ENCODE data around the gene PPME1.

The PPME1 gene

GRCh38 chr11:74159642-74160041 is 11.4 kb upstream of the PPME1 start:
- DNase-seq (ENCODE audit: low read depth in 2 of 2), result no peak

GRCh38 chr11:74162681-74163467 is 8.2 kb upstream of the PPME1 start:
- no peak for DNase-seq (ENCODE audit: low read depth in 2 of 2)

GRCh38 chr11:74168838-74169237 is 2.3 kb upstream of the PPME1 start:
- DNase-seq (ENCODE audit: low read depth in 2 of 2), result no peak

GRCh38 chr11:74169738-74170458 is 1.2 kb upstream of the PPME1 start:
- DNase-seq (ENCODE audit: low read depth in 2 of 2), result no peak

- no peak for DNase-seq (ENCODE audit: low read depth in 2 of 2)
Measured at GRCh38 chr11:74171630-74171968, 510 bp downstream of the PPME1 start.

GRCh38 chr11:74171997-74172396 is 908 bp downstream of the PPME1 start:
- no peak for DNase-seq (ENCODE audit: low read depth in 2 of 2)

- DNase-seq (ENCODE audit: low read depth in 2 of 2), result no peak
Measured at GRCh38 chr11:74175920-74176319, 4.8 kb downstream of the PPME1 start.

- no peak for DNase-seq (ENCODE audit: low read depth in 2 of 2)
Measured at GRCh38 chr11:74179234-74180052, 8.4 kb downstream of the PPME1 start.

- DNase-seq (ENCODE audit: low read depth in 2 of 2), result no peak
Measured at GRCh38 chr11:74182635-74183034, 11.5 kb downstream of the PPME1 start.

- no peak for DNase-seq (ENCODE audit: low read depth in 2 of 2)
Measured at GRCh38 chr11:74185285-74185684, 14.2 kb downstream of the PPME1 start.

- no peak for DNase-seq (ENCODE audit: low read depth in 2 of 2)
Measured at GRCh38 chr11:74185695-74186094, 14.6 kb downstream of the PPME1 start.

GRCh38 chr11:74195828-74196227 is 24.7 kb downstream of the PPME1 start:
- no peak for DNase-seq (ENCODE audit: low read depth in 2 of 2)

GRCh38 chr11:74196781-74197486 is 25.8 kb downstream of the PPME1 start:
- DNase-seq (ENCODE audit: low read depth in 2 of 2), result no peak

GRCh38 chr11:74203966-74204365 is 32.9 kb downstream of the PPME1 start:
- DNase-seq (ENCODE audit: low read depth in 2 of 2), result no peak

GRCh38 chr11:74204701-74205100 is 33.6 kb downstream of the PPME1 start:
- no peak for DNase-seq (ENCODE audit: low read depth in 2 of 2)

GRCh38 chr11:74205181-74205580 is 34.1 kb downstream of the PPME1 start:
- no peak for DNase-seq (ENCODE audit: low read depth in 2 of 2)

- no peak for DNase-seq (ENCODE audit: low read depth in 2 of 2)
Measured at GRCh38 chr11:74206746-74207145, 35.7 kb downstream of the PPME1 start.

- DNase-seq (ENCODE audit: low read depth in 2 of 2), result no peak
Measured at GRCh38 chr11:74208507-74208906, 37.4 kb downstream of the PPME1 start.

GRCh38 chr11:74212533-74212932 is 41.4 kb downstream of the PPME1 start:
- DNase-seq (ENCODE audit: low read depth in 2 of 2), result no peak

- DNase-seq (ENCODE audit: low read depth in 2 of 2), result no peak
Measured at GRCh38 chr11:74220376-74220775, 49.3 kb downstream of the PPME1 start.

- DNase-seq (ENCODE audit: low read depth in 2 of 2), result no peak
Measured at GRCh38 chr11:74221816-74222215, 50.7 kb downstream of the PPME1 start.

GRCh38 chr11:74225565-74225964 is 54.5 kb downstream of the PPME1 start:
- DNase-seq (ENCODE audit: low read depth in 2 of 2), result no peak
